GM12864 (cell line): ENCODE results near the gene CEBPZ.
A peak's percentile ranks its signal among the peaks of the same experiment; 100 is the strongest.
"Not testable (repeated sequence)": the region's sequence is repeated elsewhere in the genome, so short reads cannot be mapped to it uniquely, and the experiment has no call there.

ENCODE experiments used
- DNase-seq: peaks from one replicate; pipeline ENCODE4 v3.0.0-alpha.2; 2011; ENCODE audit warnings: low read depth
- H3K4me3 ChIP-seq: 2 replicates; pipeline ENCODE4 v1.5.1; 2011; ENCODE audit warnings: mild to moderate bottlenecking, low read depth, low read length, control low read depth
- CTCF ChIP-seq: IDR thresholded peaks from 2 replicates; pipeline ENCODE4 v1.5.1; 2011; ENCODE audit warnings: low read depth, mild to moderate bottlenecking, moderate library complexity, low read length, control low read depth, inconsistent platforms; ENCODE audit errors: missing control alignments

The CEBPZ gene

GRCh38 chr2:37203708-37204107 lies 27.7 kb downstream of the CEBPZ start:
- no peak for DNase-seq
- H3K4me3 ChIP-seq = no peak overlapping the region

GRCh38 chr2:37201766-37202165 lies 29.6 kb downstream of the CEBPZ start:
- H3K4me3 ChIP-seq = no peak overlapping the region
- DNase-seq = no peak
- TF ChIP-seq CTCF = no peak

More at GRCh38 chr2:37203708-37204107, 27.7 kb downstream of the CEBPZ start:
- TF ChIP-seq CTCF = no peak

- TF ChIP-seq CTCF = no peak
- no peak overlapping the region for H3K4me3 ChIP-seq
- DNase-seq = no peak
These were observed 30.2 kb downstream of the CEBPZ start for GRCh38 chr2:37201208-37201607.

- no peak for TF ChIP-seq CTCF
- DNase-seq = no peak
- H3K4me3 ChIP-seq = no peak overlapping the region
These were observed 32.7 kb downstream of the CEBPZ start for GRCh38 chr2:37198681-37199065.

GRCh38 chr2:37196320-37197195 lies 34.8 kb downstream of the CEBPZ start, which contains the start of gene CEBPZOS:
Gene CEBPZOS (plus strand): TSS chr2:37196496. CDS start chr2:37199705, 3,209 bp downstream.
- H3K4me3 ChIP-seq = peak within 1 kb of the TSS; percentile 77
- TF ChIP-seq CTCF = no peak
- DNase-seq = peak; percentile 67

GRCh38 chr2:37195862-37196319 lies 35.5 kb downstream of the CEBPZ start:
- H3K4me3 ChIP-seq = peak overlapping the region; percentile 77
- not testable (repeated sequence) for DNase-seq

GRCh38 chr2:37192551-37192950 lies 38.8 kb downstream of the CEBPZ start:
- no peak for TF ChIP-seq CTCF
- no peak for DNase-seq
- no peak overlapping the region for H3K4me3 ChIP-seq
